PC-3 (cell line): ENCODE results near the gene MAGI1. TPM values are rescaled to one million over a fixed set of nuclear protein-coding genes. Genes with fewer than 3 reads are reported as not detected.

Source experiments
- ATAC-seq: fragments of 200-7000 bp; cut with Tn5 transposase; 2 replicates; pipeline ENCODE4 v1.9.1; 2020; ENCODE audit warnings: mild to moderate bottlenecking, moderate library complexity
- BruUV-seq: library from RNA; stranded (reverse); fragments of 400-500 nt; replicated peaks from 2 replicates; lab custom pipeline; 2021; lab: Mats Ljungman, UMichigan
- CTCF ChIA-PET: fragments of 300-600 bp; sonication (Branson Sonifier 250); formaldehyde crosslinking; loops from one replicate; lab custom pipeline; 2022; ENCODE audit warnings: antibody characterized with exemption; lab: Charles Lee
- POLR2A ChIA-PET: fragments of 300-600 bp; sonication (Branson Sonifier 250); formaldehyde crosslinking; loops from one replicate; lab custom pipeline; 2022; ENCODE audit warnings: antibody characterized with exemption; ENCODE audit not compliant: unreplicated experiment; lab: Charles Lee
- DNase-seq: peaks from one replicate; pipeline ENCODE4 v3.0.0-alpha.2; 2015
- H2AFZ ChIP-seq: fragments of 300-600 bp; sonication (generic); 2 replicates; pipeline ENCODE4 v1.6.0; 2016; ENCODE audit warnings: antibody characterized with exemption, low read length
- H3F3A ChIP-seq: fragments of 300-600 bp; sonication (generic); one replicate; pipeline ENCODE4 v1.6.0; 2017; ENCODE audit warnings: antibody characterized with exemption, low read length, control low read depth, mild to moderate bottlenecking; ENCODE audit not compliant: unreplicated experiment
- H3K27ac ChIP-seq: fragments of 300-600 bp; sonication (generic); 2 replicates; pipeline ENCODE4 v1.5.1; 2016; ENCODE audit warnings: mild to moderate bottlenecking, low read length
- H3K27me3 ChIP-seq: fragments of 300-600 bp; sonication (generic); 2 replicates; pipeline ENCODE4 v1.6.1; 2016; ENCODE audit warnings: low read length, mixed read lengths
- H3K36me3 ChIP-seq: fragments of 300-600 bp; sonication (generic); 2 replicates; pipeline ENCODE4 v1.6.1; 2016; ENCODE audit warnings: low read depth, mixed run types, low read length, mixed read lengths
- H3K4me1 ChIP-seq: fragments of 300-600 bp; sonication (generic); 2 replicates; pipeline ENCODE4 v1.5.1; 2016; ENCODE audit warnings: low read length; ENCODE audit not compliant: insufficient read depth
- H3K4me2 ChIP-seq: fragments of 300-600 bp; sonication (generic); 2 replicates; pipeline ENCODE4 v1.6.0; 2016; ENCODE audit warnings: low read length
- H3K4me3 ChIP-seq: fragments of 300-600 bp; sonication (generic); 2 replicates; pipeline ENCODE4 v1.5.1; 2016; ENCODE audit warnings: mild to moderate bottlenecking, low read length, mixed read lengths
- H3K79me2 ChIP-seq: fragments of 300-600 bp; sonication (generic); 2 replicates; pipeline ENCODE4 v1.6.1; 2017; ENCODE audit warnings: low read length, mixed read lengths
- H3K9ac ChIP-seq: fragments of 300-600 bp; sonication (generic); 2 replicates; pipeline ENCODE4 v1.6.0; 2016; ENCODE audit warnings: mild to moderate bottlenecking, low read length
- H3K9me2 ChIP-seq: fragments of 300-600 bp; sonication (generic); replicated peaks from 2 replicates; pipeline ENCODE4 v1.6.1; 2016; ENCODE audit warnings: mixed run types, low read length, mixed read lengths
- H3K9me3 ChIP-seq: fragments of 300-600 bp; sonication (generic); 2 replicates; pipeline ENCODE4 v1.6.1; 2016; ENCODE audit warnings: low read length, mixed read lengths
- H4K20me1 ChIP-seq: fragments of 300-600 bp; sonication (generic); 2 replicates; pipeline ENCODE4 v1.6.1; 2016; ENCODE audit warnings: low read length, mixed read lengths
- CTCF ChIP-seq: fragments of 300-600 bp; sonication (generic); conservative IDR thresholded peaks from 2 replicates; pipeline ENCODE4 v1.5.1; 2017; ENCODE audit warnings: antibody characterized with exemption, low read depth, mild to moderate bottlenecking, low read length
- EZH2 ChIP-seq: fragments of 300-600 bp; sonication (generic); IDR thresholded peaks from one replicate; pipeline ENCODE4 v1.6.1; 2017; ENCODE audit warnings: antibody characterized with exemption, mild to moderate bottlenecking, low read length; ENCODE audit not compliant: unreplicated experiment
- EZH2phosphoT487 ChIP-seq: fragments of 300-600 bp; sonication (generic); IDR thresholded peaks from 2 replicates; pipeline ENCODE4 v1.6.1; 2018; ENCODE audit warnings: mild to moderate bottlenecking, antibody characterized with exemption, low read length, borderline replicate concordance
- intact Hi-C: fragments of 100-400 bp; cut with micrococcal nuclease; formaldehyde crosslinking; loops from 2 replicates; pipeline ENCODE4 v1.9.0; 2023
- total RNA-seq: library from RNA; depleted of rRNA; stranded (reverse); fragments of >200 nt; gene quantifications from 2 replicates; pipeline ENCODE4 v1.2.3, GENCODE V29; 2014

MAGI1 gene
- total RNA-seq, 1 experiment from 2014 or later, result 8.9 TPM

- POLR2A ChIA-PET, result no interaction called here
- no peaks in the 10 kb centered on the region for H3K79me2 ChIP-seq
- H3K9ac ChIP-seq, result no peak overlapping the region
- no peaks in the 10 kb centered on the region for H3K36me3 ChIP-seq
- no peak for ATAC-seq
- H3K4me2 ChIP-seq, result no peak overlapping the region
- no peaks in the 10 kb centered on the region for H3K27me3 ChIP-seq
- H3K9me2 ChIP-seq, result no peaks in the 10 kb centered on the region
- BruUV-seq, result no TSS peak
- H2AFZ ChIP-seq, result no peak overlapping the region
- no peaks in the 10 kb centered on the region for H3K9me3 ChIP-seq
- no peaks in the 10 kb centered on the region for H3F3A ChIP-seq
- CTCF ChIA-PET, result no interaction called here
- no peak overlapping the region for H3K27ac ChIP-seq
- H3K4me3 ChIP-seq, result no peak overlapping the region
- intact Hi-C loops, result loop anchor here (5.0 kb wide), 4 partner anchors 125 to 410 kb away; partner anchors contain the start of gene MAGI1
- no peaks in the 10 kb centered on the region for H4K20me1 ChIP-seq
- no peak for DNase-seq
- H3K4me1 ChIP-seq, result no peaks in the 10 kb centered on the region
- TF ChIP-seq CTCF, result no peak
- no peak for TF ChIP-seq EZH2
- TF ChIP-seq EZH2phosphoT487, result no peak
Observed at GRCh38 chr3:65786890-65787289, 251.8 kb downstream of the MAGI1 start.

GRCh38 chr3:65785065-65785645 lies 253.6 kb downstream of the MAGI1 start:
- Histone ChIP-seq H3F3A (no peaks in the 10 kb centered on the region), H3K36me3 (no peaks in the 10 kb centered on the region), H3K4me2 (no peak overlapping the region), H3K9ac (no peak overlapping the region), H3K27ac (no peak overlapping the region), H4K20me1 (no peaks in the 10 kb centered on the region), H3K9me3 (no peaks in the 10 kb centered on the region), H3K79me2 (no peaks in the 10 kb centered on the region), H2AFZ (no peak overlapping the region), H3K27me3 (no peaks in the 10 kb centered on the region), H3K9me2 (no peaks in the 10 kb centered on the region), H3K4me3 (no peak overlapping the region), H3K4me1 (no peaks in the 10 kb centered on the region)
- DNase-seq, result peak; percentile 41
- no TSS peak for BruUV-seq
- CTCF ChIA-PET, result no interaction called here
- intact Hi-C loops, result loop anchor here (1.0 to 5.0 kb wide), 5 partner anchors 127 to 412 kb away; partner anchors contain the start of gene MAGI1
- POLR2A ChIA-PET, result no interaction called here
- ATAC-seq, result no peak
- TF ChIP-seq EZH2phosphoT487, result no peak
- peak; percentile 68 for TF ChIP-seq CTCF
- TF ChIP-seq EZH2, result no peak

- ChIA-PET CTCF (no interaction called here), POLR2A (no interaction called here)
- H3K27ac ChIP-seq, result no peak overlapping the region
- ATAC-seq, result no peak
- no peak for DNase-seq
- peaks cover 5% of the 10 kb centered on the region; the same call in 1 of the 2 replicates for H3K4me1 ChIP-seq
- no peak for TF ChIP-seq CTCF
- no peak for TF ChIP-seq EZH2phosphoT487
- no peak for TF ChIP-seq EZH2
- no peak overlapping the region for H3K4me2 ChIP-seq
- H3K4me3 ChIP-seq, result no peak overlapping the region
- no peaks in the 10 kb centered on the region for H3K27me3 ChIP-seq
- no peaks in the 10 kb centered on the region for H3F3A ChIP-seq
- no peak overlapping the region for H3K9ac ChIP-seq
- H3K36me3 ChIP-seq, result no peaks in the 10 kb centered on the region
- no TSS peak for BruUV-seq
- no peaks in the 10 kb centered on the region for H3K79me2 ChIP-seq
- intact Hi-C loops, result no loop called here
- H3K9me2 ChIP-seq, result no peaks in the 10 kb centered on the region
- no peaks in the 10 kb centered on the region for H4K20me1 ChIP-seq
- no peak overlapping the region for H2AFZ ChIP-seq
- H3K9me3 ChIP-seq, result no peaks in the 10 kb centered on the region
Observed at GRCh38 chr3:65783117-65783516, 255.6 kb downstream of the MAGI1 start.
